ENCODE measurements around the gene CLDN24. TPM values are rescaled to one million over a fixed set of nuclear protein-coding genes. Genes with fewer than 3 reads are reported as not detected.
A peak's percentile ranks its signal among the peaks of the same experiment; 100 is the strongest.

Gene CLDN24
- total RNA-seq, 1 donor from 2014 or later = not detected

DNA sequence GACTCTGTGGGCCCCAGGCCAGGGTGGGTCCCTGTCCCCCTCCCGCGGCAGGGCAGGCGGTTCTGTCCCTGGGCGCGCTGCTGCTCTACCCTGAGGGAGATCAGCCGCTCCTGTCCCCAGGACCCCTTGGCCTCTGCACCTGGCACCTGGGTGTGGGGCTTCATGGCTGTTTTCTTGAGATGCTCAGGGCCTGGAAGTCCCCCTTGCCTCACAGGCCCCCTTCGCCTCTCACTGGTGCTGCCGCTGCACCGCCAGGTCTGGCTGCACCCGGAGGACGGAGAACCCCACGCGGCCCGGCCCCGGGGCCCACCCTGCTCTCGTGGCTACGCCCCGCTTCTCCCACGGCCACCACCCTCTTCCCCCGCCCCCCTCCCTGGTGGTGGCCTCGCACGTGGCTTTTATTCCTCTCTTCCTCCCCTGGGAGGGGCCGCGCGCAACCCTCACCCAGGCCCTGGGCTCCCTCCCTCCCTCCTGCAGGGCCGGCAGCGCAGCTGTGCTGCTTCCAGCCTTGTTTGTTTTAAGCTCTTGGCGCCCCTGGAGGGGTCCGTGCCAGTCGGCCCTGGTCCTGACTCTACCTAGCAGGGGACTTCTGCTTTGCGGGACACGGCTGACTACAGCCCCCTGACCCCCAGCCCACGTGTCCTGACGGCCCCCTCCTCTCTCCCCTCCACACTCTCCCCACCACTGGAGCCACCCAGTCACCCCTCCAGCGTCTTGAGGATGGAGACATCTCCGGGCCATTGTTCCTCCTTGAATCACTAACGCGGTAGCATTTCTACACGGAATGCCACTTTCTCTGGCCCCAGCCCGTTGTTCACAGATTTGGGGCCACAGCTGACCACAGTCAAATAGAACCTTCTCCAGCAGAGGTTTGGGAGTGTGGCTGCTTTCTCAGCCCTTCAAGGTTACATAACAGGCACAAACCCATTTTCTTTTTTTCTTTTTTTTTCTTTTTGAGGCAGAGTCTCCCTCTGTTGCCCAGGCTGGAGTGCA lies 20.6 kb upstream of the CLDN24 start:
- peaks cover 7% of the 10 kb centered on the region for H3K27me3 Mint-ChIP-seq
- peak overlapping the region; percentile 15 for H3K4me3 Mint-ChIP-seq
- DNase-seq (no peak), ATAC-seq (ENCODE audit: low read depth) (no peak)
- H3K4me1 Mint-ChIP-seq = peaks cover 2% of the 10 kb centered on the region
- intact Hi-C loops (cut with micrococcal nuclease) = no loop called here
- ChIA-PET CTCF (no interaction called here), POLR2A (no interaction called here)
- no peaks in the 10 kb centered on the region for H3K36me3 Mint-ChIP-seq (ENCODE audit: low read depth)
- TF ChIP-seq, protein P1, sequence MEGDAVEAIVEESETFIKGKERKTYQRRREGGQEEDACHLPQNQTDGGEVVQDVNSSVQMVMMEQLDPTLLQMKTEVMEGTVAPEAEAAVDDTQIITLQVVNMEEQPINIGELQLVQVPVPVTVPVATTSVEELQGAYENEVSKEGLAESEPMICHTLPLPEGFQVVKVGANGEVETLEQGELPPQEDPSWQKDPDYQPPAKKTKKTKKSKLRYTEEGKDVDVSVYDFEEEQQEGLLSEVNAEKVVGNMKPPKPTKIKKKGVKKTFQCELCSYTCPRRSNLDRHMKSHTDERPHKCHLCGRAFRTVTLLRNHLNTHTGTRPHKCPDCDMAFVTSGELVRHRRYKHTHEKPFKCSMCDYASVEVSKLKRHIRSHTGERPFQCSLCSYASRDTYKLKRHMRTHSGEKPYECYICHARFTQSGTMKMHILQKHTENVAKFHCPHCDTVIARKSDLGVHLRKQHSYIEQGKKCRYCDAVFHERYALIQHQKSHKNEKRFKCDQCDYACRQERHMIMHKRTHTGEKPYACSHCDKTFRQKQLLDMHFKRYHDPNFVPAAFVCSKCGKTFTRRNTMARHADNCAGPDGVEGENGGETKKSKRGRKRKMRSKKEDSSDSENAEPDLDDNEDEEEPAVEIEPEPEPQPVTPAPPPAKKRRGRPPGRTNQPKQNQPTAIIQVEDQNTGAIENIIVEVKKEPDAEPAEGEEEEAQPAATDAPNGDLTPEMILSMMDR (IDR thresholded peaks at IDR 0.05) = no peak
- H3K9me3 Mint-ChIP-seq = no peaks in the 10 kb centered on the region
- no peak overlapping the region for H3K27ac Mint-ChIP-seq

DNA sequence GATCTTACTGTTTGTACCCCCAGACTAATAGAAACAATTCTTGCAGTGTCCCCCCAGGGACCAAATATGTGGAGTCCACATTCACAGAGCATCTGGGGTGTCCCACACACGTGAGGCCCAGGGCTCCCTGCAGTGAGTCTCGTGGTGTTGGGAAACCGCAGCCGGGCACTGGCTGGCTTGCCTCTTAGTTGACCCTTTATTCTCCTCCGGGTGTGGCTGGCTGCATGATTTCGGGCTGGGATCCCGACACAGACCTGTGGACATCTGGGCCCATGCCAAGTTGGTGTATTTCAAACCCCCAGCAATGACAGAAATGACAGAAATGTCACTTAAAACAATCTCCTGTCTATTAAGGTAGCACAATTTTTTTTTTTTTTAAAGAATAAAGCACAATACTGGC lies 15.6 kb upstream of the CLDN24 start:
- Mint-ChIP-seq H3K4me3 (no peak overlapping the region), H3K27ac (no peak overlapping the region), H3K27me3 (peaks cover 13% of the 10 kb centered on the region), H3K4me1 (no peaks in the 10 kb centered on the region), H3K9me3 (no peaks in the 10 kb centered on the region), H3K36me3 (ENCODE audit: low read depth) (no peaks in the 10 kb centered on the region)
- ATAC-seq (ENCODE audit: low read depth) (no peak), DNase-seq (no peak)
- TF ChIP-seq, protein P1 (IDR thresholded peaks at IDR 0.05) = no peak
- ChIA-PET CTCF (no interaction called here), POLR2A (no interaction called here)
- intact Hi-C loops (cut with micrococcal nuclease) = no loop called here

DNA sequence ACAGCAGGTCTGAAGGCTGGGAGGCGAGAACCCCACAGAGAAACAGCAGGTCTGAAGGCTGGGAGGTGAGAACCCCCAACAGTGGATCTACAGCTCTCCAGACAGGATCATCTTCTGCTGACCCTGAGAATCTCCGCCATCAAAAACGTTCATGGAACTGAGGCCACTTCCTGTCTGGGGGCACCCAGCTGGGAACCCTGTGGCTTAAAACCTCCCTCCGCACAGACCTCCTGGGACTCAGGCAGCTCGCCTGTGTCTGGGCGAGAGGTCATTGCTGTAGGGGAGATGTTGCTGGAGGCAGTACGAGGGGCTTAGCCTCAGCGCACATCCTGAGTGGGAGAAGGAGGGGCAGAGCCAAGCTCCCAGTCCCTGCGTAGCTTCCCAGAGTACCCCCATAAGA lies 15.1 kb upstream of the CLDN24 start:
- DNase-seq (no peak), ATAC-seq (ENCODE audit: low read depth) (no peak)
- no peak overlapping the region for H3K27ac Mint-ChIP-seq
- H3K4me3 Mint-ChIP-seq = no peak overlapping the region
- ChIA-PET POLR2A (no interaction called here), CTCF (no interaction called here)
- H3K27me3 Mint-ChIP-seq = peaks cover 14% of the 10 kb centered on the region
- H3K4me1 Mint-ChIP-seq = no peaks in the 10 kb centered on the region
- no peaks in the 10 kb centered on the region for H3K36me3 Mint-ChIP-seq (ENCODE audit: low read depth)
- TF ChIP-seq, protein P1 (IDR thresholded peaks at IDR 0.05) = no peak
- intact Hi-C loops (cut with micrococcal nuclease) = no loop called here
- no peaks in the 10 kb centered on the region for H3K9me3 Mint-ChIP-seq

DNA sequence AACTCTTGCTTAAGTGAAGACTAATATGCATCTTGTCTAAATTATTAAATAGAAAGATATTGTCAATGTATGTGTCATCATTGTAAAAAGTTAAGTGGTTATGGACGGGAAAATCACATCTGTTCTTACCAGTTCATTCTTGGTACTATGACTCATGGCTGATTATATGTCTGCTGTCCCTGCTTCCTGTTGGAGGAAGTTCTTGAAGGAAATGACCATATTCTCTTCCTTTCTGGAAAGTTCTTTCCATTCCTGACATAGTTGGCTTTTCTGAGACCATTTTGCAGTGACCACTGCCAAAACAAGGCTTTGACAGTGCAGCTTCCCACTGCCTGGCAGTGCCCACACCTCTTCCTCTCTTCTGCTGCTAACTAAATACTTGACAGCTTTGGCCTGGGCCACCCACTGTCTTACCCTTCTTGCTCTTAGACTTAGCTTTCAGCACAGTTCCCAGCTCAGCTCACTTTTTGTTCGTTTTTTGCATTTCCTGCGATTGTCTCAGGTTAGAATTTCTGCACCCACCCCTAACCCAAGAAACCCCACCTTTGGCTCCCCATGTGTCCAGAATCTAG lies 13.2 kb upstream of the CLDN24 start:
- ChIA-PET CTCF (no interaction called here), POLR2A (no interaction called here)
- H3K36me3 Mint-ChIP-seq (ENCODE audit: low read depth) = no peaks in the 10 kb centered on the region
- peaks cover 14% of the 10 kb centered on the region for H3K27me3 Mint-ChIP-seq
- H3K9me3 Mint-ChIP-seq = no peaks in the 10 kb centered on the region
- TF ChIP-seq, protein P1 (IDR thresholded peaks at IDR 0.05) = no peak
- no peak overlapping the region for H3K4me3 Mint-ChIP-seq
- ATAC-seq (ENCODE audit: low read depth) (no peak), DNase-seq (no peak)
- no peak overlapping the region for H3K27ac Mint-ChIP-seq
- intact Hi-C loops (cut with micrococcal nuclease) = no loop called here
- H3K4me1 Mint-ChIP-seq = no peaks in the 10 kb centered on the region

DNA sequence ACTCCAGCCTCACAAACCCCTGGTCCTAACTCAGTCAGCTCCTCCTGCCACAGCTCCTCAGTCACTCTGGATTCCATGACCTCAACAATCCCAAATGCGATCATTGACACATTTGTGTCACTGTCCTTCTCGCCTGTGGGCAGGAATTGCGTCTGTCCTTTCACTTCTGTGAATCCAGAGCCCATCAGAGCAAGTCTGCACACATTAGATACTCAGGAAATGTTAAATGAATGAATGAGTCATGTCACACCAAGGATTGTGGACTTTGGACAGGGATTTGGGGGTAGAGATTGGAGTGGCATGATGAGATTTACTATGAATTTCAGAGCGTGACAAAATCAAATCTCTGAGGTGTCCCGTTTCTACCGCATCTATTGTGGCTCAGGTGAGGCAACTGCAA lies 11.8 kb upstream of the CLDN24 start:
- ChIA-PET POLR2A (no interaction called here), CTCF (interaction anchor here (1.3 kb wide), 1 partner anchor 13 kb away, joined by 3 read pairs; no protein-coding TSS in a partner anchor)
- intact Hi-C loops (cut with micrococcal nuclease) = no loop called here
- DNase-seq = no peak
- Mint-ChIP-seq H3K9me3 (no peaks in the 10 kb centered on the region), H3K27me3 (peaks cover 16% of the 10 kb centered on the region), H3K36me3 (ENCODE audit: low read depth) (no peaks in the 10 kb centered on the region), H3K4me3 (no peak overlapping the region), H3K4me1 (no peaks in the 10 kb centered on the region), H3K27ac (no peak overlapping the region)
- ATAC-seq (ENCODE audit: low read depth) = no peak
- TF ChIP-seq, protein P1 (IDR thresholded peaks at IDR 0.05) = no peak
